ENCODE data around the gene PPRC1. TPM values are rescaled to one million over a fixed set of nuclear protein-coding genes. Genes with fewer than 3 reads are reported as not detected.
A peak's percentile ranks its signal among the peaks of the same experiment; 100 is the strongest.

The PPRC1 gene
- total and polyA plus RNA-seq, 2 donors (not counting 3 experiments of a cell fraction or from before 2014, with no cell fraction given) = 27.0 to 49.9 TPM

GRCh38 chr10:102133373-102134195 lies 744 bp downstream of the PPRC1 start:
- peak overlapping the region; percentile 80 for H3K4me2 ChIP-seq (ENCODE audit: insufficient read depth, low read length)
- ChIA-PET CTCF (no interaction called here), POLR2A (no interaction called here)
- H3K9me1 ChIP-seq (replicated peaks; ENCODE audit: control insufficient read depth, extremely low read depth, insufficient read depth, low read length) = no peaks in the 10 kb centered on the region
- FAIRE-seq (peak; percentile 67), DNase-seq (ENCODE audit: low read depth, low spot score) (peak; percentile 72)
- H3K79me2 ChIP-seq (ENCODE audit: control insufficient read depth, insufficient read depth, low read length) = peaks cover 56% of the 10 kb centered on the region
- intact Hi-C loops (cut with micrococcal nuclease) (loop anchor here (2.0 kb wide), 1 partner anchor 315 kb away; the partner anchor contains the start of gene OGA), dilution Hi-C loops (cut with MboI; ENCODE audit: extremely low pct_ligation_motif_present, low sequenced_read_pairs) (no loop called here)
- H4K20me1 ChIP-seq (replicated peaks; ENCODE audit: control insufficient read depth, extremely low read depth, insufficient read depth, low read length) = peaks cover 2% of the 10 kb centered on the region
- peak; percentile 91 for TF ChIP-seq MAX (IDR thresholded peaks at IDR 0.05; ENCODE audit: insufficient read depth, insufficient read length)
- TF ChIP-seq POLR2A (IDR thresholded peaks at IDR 0.05; ENCODE audit: low read depth, low read length) = peak; percentile 41
- no peak for TF ChIP-seq EZH2 (IDR thresholded peaks at IDR 0.05; ENCODE audit: borderline replicate concordance, low read depth, low read length, severe bottlenecking)
- TF ChIP-seq FOS (IDR thresholded peaks at IDR 0.05; ENCODE audit: borderline replicate concordance, insufficient read depth, low read length) = no peak
- TF ChIP-seq MYC (IDR thresholded peaks at IDR 0.05; ENCODE audit: low read depth, low read length) = peak; percentile 100
- no peaks in the 10 kb centered on the region for H3K9me3 ChIP-seq (replicated peaks; ENCODE audit: control insufficient read depth, insufficient read depth, low read length)
- H3K4me3 ChIP-seq (replicated peaks in 1 of 3; ENCODE audit: insufficient read depth in 1 of 3, low read depth in 1 of 3, low read length in 3 of 3) = peak overlapping the region; percentile 52 to 82 (median 62)
- peaks cover 8 to 11% of the 10 kb centered on the region in 2 experiments for H3K36me3 ChIP-seq (ENCODE audit: control insufficient read depth in 2 of 2, extremely low read depth in 1 of 2, insufficient read depth in 2 of 2, low read length in 2 of 2)
- no peaks in the 10 kb centered on the region for H3K27me3 ChIP-seq (ENCODE audit: control insufficient read depth in 2 of 2, insufficient read depth in 2 of 2, low read length in 2 of 2)
- H3K27ac ChIP-seq (ENCODE audit: insufficient read depth, low read depth, low read length) = peak overlapping the region; percentile 73
- H3K9ac ChIP-seq (replicated peaks; ENCODE audit: extremely low read depth, insufficient read depth, low read length) = peak overlapping the region; percentile 93
- BruUV-seq (replicated peaks) = TSS peak; percentile 69
- peaks cover 20% of the 10 kb centered on the region for H3K4me1 ChIP-seq (ENCODE audit: control insufficient read depth, extremely low read depth, insufficient read depth, low read length)
- H2AFZ ChIP-seq (ENCODE audit: low read depth, low read length) = peak overlapping the region; percentile 34

GRCh38 chr10:102134416-102134815 lies 1.6 kb downstream of the PPRC1 start:
- intact Hi-C loops (cut with micrococcal nuclease) = no loop called here
- BruUV-seq (replicated peaks) = TSS peak; percentile 53
- TF ChIP-seq MYC (IDR thresholded peaks at IDR 0.05; ENCODE audit: low read depth, low read length) (no peak), EZH2 (IDR thresholded peaks at IDR 0.05; ENCODE audit: borderline replicate concordance, low read depth, low read length, severe bottlenecking) (no peak), POLR2A (IDR thresholded peaks at IDR 0.05; ENCODE audit: low read depth, low read length) (no peak), MAX (IDR thresholded peaks at IDR 0.05; ENCODE audit: insufficient read depth, insufficient read length) (no peak), GATA2 (IDR thresholded peaks at IDR 0.05; ENCODE audit: insufficient read depth, insufficient read length, low read depth, low read length) (no peak), FOS (IDR thresholded peaks at IDR 0.05; ENCODE audit: borderline replicate concordance, insufficient read depth, low read length) (no peak), POLR2AphosphoS5 (IDR thresholded peaks at IDR 0.05; ENCODE audit: insufficient read depth, low read depth, low read length) (no peak), JUN (IDR thresholded peaks at IDR 0.05; ENCODE audit: borderline replicate concordance, insufficient read depth, insufficient read length, low read depth) (no peak), CTCF (IDR thresholded peaks at IDR 0.05; ENCODE audit: extremely low read depth in 1 of 2, insufficient read depth in 1 of 2, low read depth in 1 of 2, low read length in 2 of 2) (no peak)
- POLR2A ChIA-PET = interaction anchor here (0.9 kb wide), 1 partner anchor 11 kb away, joined by 6 read pairs; no protein-coding TSS in a partner anchor
- dilution Hi-C loops (cut with MboI; ENCODE audit: extremely low pct_ligation_motif_present, low sequenced_read_pairs) = no loop called here
- no peak for DNase-seq (ENCODE audit: low read depth, low spot score)
- Histone ChIP-seq H3K27ac (ENCODE audit: insufficient read depth, low read depth, low read length) (no peak overlapping the region), H3K36me3 (ENCODE audit: control insufficient read depth in 2 of 2, extremely low read depth in 1 of 2, insufficient read depth in 2 of 2, low read length in 2 of 2) (peaks cover 11 to 19% of the 10 kb centered on the region in 2 experiments), H3K9ac (replicated peaks; ENCODE audit: extremely low read depth, insufficient read depth, low read length) (peak overlapping the region; percentile 93), H2AFZ (ENCODE audit: low read depth, low read length) (no peak overlapping the region), H3K79me2 (ENCODE audit: control insufficient read depth, insufficient read depth, low read length) (peaks cover 65% of the 10 kb centered on the region), H3K4me3 (replicated peaks in 1 of 3; ENCODE audit: insufficient read depth in 1 of 3, low read depth in 1 of 3, low read length in 3 of 3) (peak overlapping the region; percentile 52 to 82 (median 62)), H3K4me2 (ENCODE audit: insufficient read depth, low read length) (peak overlapping the region; percentile 80), H3K9me3 (replicated peaks; ENCODE audit: control insufficient read depth, insufficient read depth, low read length) (no peaks in the 10 kb centered on the region), H3K4me1 (ENCODE audit: control insufficient read depth, extremely low read depth, insufficient read depth, low read length) (peaks cover 20% of the 10 kb centered on the region), H3K27me3 (ENCODE audit: control insufficient read depth in 2 of 2, insufficient read depth in 2 of 2, low read length in 2 of 2) (no peaks in the 10 kb centered on the region), H3K9me1 (replicated peaks; ENCODE audit: control insufficient read depth, extremely low read depth, insufficient read depth, low read length) (no peaks in the 10 kb centered on the region), H4K20me1 (replicated peaks; ENCODE audit: control insufficient read depth, extremely low read depth, insufficient read depth, low read length) (peaks cover 2% of the 10 kb centered on the region)
- CTCF ChIA-PET = no interaction called here
- no peak for FAIRE-seq

Data from endothelial cell of umbilical vein (primary cell).